ENCODE measurements around the gene CEMIP.
"Not testable (repeated sequence)": the region's sequence is repeated elsewhere in the genome, so short reads cannot be mapped to it uniquely, and the experiment has no call there.

The CEMIP gene

GRCh38 chr15:80763235-80763634, 15.9 kb upstream of the CEMIP start:
- DNase-seq, result not testable (repeated sequence)

- no peak for DNase-seq
These were observed 14.6 kb upstream of the CEMIP start for GRCh38 chr15:80764535-80764934.

- DNase-seq, result no peak
These were observed 12.9 kb upstream of the CEMIP start for GRCh38 chr15:80766275-80766674.

- no peak for DNase-seq
These were observed 11.0 kb upstream of the CEMIP start for GRCh38 chr15:80768158-80768557.

GRCh38 chr15:80769153-80769828, 9.9 kb upstream of the CEMIP start:
- DNase-seq, result no peak

- no peak for DNase-seq
These were observed 9.1 kb upstream of the CEMIP start for GRCh38 chr15:80769829-80770705.

GRCh38 chr15:80773122-80773551, 6.0 kb upstream of the CEMIP start:
- DNase-seq, result no peak

- no peak for DNase-seq
These were observed 5.3 kb upstream of the CEMIP start for GRCh38 chr15:80773792-80774352.

GRCh38 chr15:80774486-80774885, 4.7 kb upstream of the CEMIP start:
- DNase-seq, result no peak

- no peak for DNase-seq
These were observed 3.8 kb upstream of the CEMIP start for GRCh38 chr15:80775338-80775737.

- peak; percentile 31 for DNase-seq
These were observed 2.6 kb upstream of the CEMIP start for GRCh38 chr15:80776420-80777045.

- no peak for DNase-seq
These were observed 2.0 kb upstream of the CEMIP start for GRCh38 chr15:80777137-80777536.

GRCh38 chr15:80777826-80778620, 1.1 kb upstream of the CEMIP start:
- no peak for DNase-seq

- DNase-seq, result no peak
These were observed 578 bp upstream of the CEMIP start for GRCh38 chr15:80778621-80778963.

- peak; percentile 66 for DNase-seq
These were observed 667 bp downstream of the CEMIP start for GRCh38 chr15:80779658-80780415.

GRCh38 chr15:80780416-80781221, 1.4 kb downstream of the CEMIP start:
- DNase-seq, result no peak

- no peak for DNase-seq
These were observed 4.1 kb downstream of the CEMIP start for GRCh38 chr15:80783260-80783659.

GRCh38 chr15:80785335-80785734, 6.2 kb downstream of the CEMIP start:
- no peak for DNase-seq

GRCh38 chr15:80785811-80786354, 6.7 kb downstream of the CEMIP start:
- no peak for DNase-seq

GRCh38 chr15:80787316-80787715, 8.1 kb downstream of the CEMIP start:
- DNase-seq, result no peak

GRCh38 chr15:80788536-80788935, 9.4 kb downstream of the CEMIP start:
- no peak for DNase-seq

Measured in NCI-H526 treated with DMSO at 0.1 percent for 48 hours (cell line).